ENCODE results near the gene FUT8. TPM values are rescaled to one million over a fixed set of nuclear protein-coding genes. Genes with fewer than 3 reads are reported as not detected.

Gene FUT8
- polyA plus RNA-seq, 1 of the 3 experiments (the other 2 are of a cell fraction): 31.7 TPM

- Histone ChIP-seq H3K4me1 (ENCODE audit: control insufficient read depth in 1 of 2, insufficient read depth in 2 of 2, low read depth in 1 of 2, low read length in 1 of 2) (no peaks in the 10 kb centered on the region), H2AFZ (ENCODE audit: low read depth) (no peak overlapping the region), H3K27me3 (ENCODE audit: insufficient read depth) (no peaks in the 10 kb centered on the region), H3K79me2 (ENCODE audit: insufficient read depth) (no peaks in the 10 kb centered on the region), H3K27ac (ENCODE audit: low read depth in 2 of 2, low read length in 1 of 2) (no peak overlapping the region), H3K9me2 (no peaks in the 10 kb centered on the region), H3K4me3 (ENCODE audit: low read depth in 2 of 2, low read length in 1 of 2) (no peak overlapping the region), H3F3A (replicated peaks; ENCODE audit: insufficient read depth) (no peaks in the 10 kb centered on the region), H3K9me3 (no peaks in the 10 kb centered on the region), H3K36me3 (replicated peaks in 1 of 2; ENCODE audit: control insufficient read depth in 1 of 2, insufficient read depth in 2 of 2, low read length in 1 of 2) (no peaks in the 10 kb centered on the region), H4K20me1 (ENCODE audit: insufficient read depth) (no peaks in the 10 kb centered on the region), H3K9ac (no peak overlapping the region), H3K4me2 (no peak overlapping the region)
- ChIA-PET POLR2A (no interaction called here), CTCF (interaction anchor here (0.7 to 1.2 kb wide), 2 partner anchors 68 to 342 kb away, joined by 3 read pairs; no protein-coding TSS in a partner anchor)
- 88% methylated on average over 3 of the region's 3 CpGs for WGBS (ENCODE audit: low lambda C conversion rate)
- TF ChIP-seq, protein P1, sequence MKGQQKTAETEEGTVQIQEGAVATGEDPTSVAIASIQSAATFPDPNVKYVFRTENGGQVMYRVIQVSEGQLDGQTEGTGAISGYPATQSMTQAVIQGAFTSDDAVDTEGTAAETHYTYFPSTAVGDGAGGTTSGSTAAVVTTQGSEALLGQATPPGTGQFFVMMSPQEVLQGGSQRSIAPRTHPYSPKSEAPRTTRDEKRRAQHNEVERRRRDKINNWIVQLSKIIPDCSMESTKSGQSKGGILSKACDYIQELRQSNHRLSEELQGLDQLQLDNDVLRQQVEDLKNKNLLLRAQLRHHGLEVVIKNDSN (IDR thresholded peaks at IDR 0.05; ENCODE audit: borderline replicate concordance, low read depth): no peak
- no peak for TF ChIP-seq CTCF (IDR thresholded peaks at IDR 0.05)
- no peak for TF ChIP-seq GABPA (IDR thresholded peaks at IDR 0.05; ENCODE audit: low read depth)
- no peak for TF ChIP-seq NFIC (IDR thresholded peaks at IDR 0.05; ENCODE audit: borderline replicate concordance)
- TF ChIP-seq FOXJ3 (CRISPR knock-in tag; IDR thresholded peaks at IDR 0.05): no peak
- TF ChIP-seq ZBTB33 (IDR thresholded peaks at IDR 0.05; ENCODE audit: borderline replicate concordance, low read depth): no peak
- no peak for TF ChIP-seq FOSL2 (IDR thresholded peaks at IDR 0.05; ENCODE audit: borderline replicate concordance, low read depth)
- no peak for DNase-seq
These were observed 344.4 kb downstream of the FUT8 start for GRCh38 chr14:65756880-65757279.

DNA sequence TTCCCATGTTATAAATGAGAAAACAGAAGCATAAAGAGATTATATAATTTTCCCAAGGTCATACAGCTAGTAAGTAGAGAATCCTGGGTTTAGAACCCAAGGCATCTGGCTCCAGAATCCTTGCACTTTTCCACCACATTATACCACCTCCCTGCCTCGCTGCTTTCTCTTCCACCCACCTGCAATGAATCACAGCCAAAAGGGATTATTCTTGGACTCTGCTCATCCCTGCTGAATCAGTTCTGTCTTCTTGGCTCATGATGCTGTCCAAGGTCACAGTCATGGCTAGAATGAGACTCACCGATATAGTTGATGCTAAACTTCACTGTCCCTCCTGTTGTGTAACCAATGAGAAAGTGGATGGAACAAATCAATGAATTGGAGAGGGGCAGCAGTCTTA, 356.6 kb downstream of the FUT8 start:
- no peak for TF ChIP-seq FOXM1 (IDR thresholded peaks at IDR 0.05; ENCODE audit: low read depth)
- no peak for TF ChIP-seq FOXJ3 (CRISPR knock-in tag; IDR thresholded peaks at IDR 0.05)
- TF ChIP-seq NFIC (IDR thresholded peaks at IDR 0.05; ENCODE audit: borderline replicate concordance): no peak
- TF ChIP-seq, protein P2, sequence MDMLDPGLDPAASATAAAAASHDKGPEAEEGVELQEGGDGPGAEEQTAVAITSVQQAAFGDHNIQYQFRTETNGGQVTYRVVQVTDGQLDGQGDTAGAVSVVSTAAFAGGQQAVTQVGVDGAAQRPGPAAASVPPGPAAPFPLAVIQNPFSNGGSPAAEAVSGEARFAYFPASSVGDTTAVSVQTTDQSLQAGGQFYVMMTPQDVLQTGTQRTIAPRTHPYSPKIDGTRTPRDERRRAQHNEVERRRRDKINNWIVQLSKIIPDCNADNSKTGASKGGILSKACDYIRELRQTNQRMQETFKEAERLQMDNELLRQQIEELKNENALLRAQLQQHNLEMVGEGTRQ (IDR thresholded peaks at IDR 0.05; ENCODE audit: borderline replicate concordance, low read depth, low read length): no peak
- no peak for TF ChIP-seq JUND (IDR thresholded peaks at IDR 0.05)
- Histone ChIP-seq H3K27me3 (ENCODE audit: insufficient read depth) (no peaks in the 10 kb centered on the region), H3K9me2 (no peaks in the 10 kb centered on the region), H3K4me1 (ENCODE audit: control insufficient read depth in 1 of 2, insufficient read depth in 2 of 2, low read depth in 1 of 2, low read length in 1 of 2) (no peaks in the 10 kb centered on the region), H3K27ac (ENCODE audit: low read depth in 2 of 2, low read length in 1 of 2) (no peak overlapping the region), H3K4me2 (no peak overlapping the region), H3F3A (replicated peaks; ENCODE audit: insufficient read depth) (no peaks in the 10 kb centered on the region), H3K9ac (no peak overlapping the region), H2AFZ (ENCODE audit: low read depth) (no peak overlapping the region), H3K36me3 (replicated peaks in 1 of 2; ENCODE audit: control insufficient read depth in 1 of 2, insufficient read depth in 2 of 2, low read length in 1 of 2) (no peaks in the 10 kb centered on the region), H3K79me2 (ENCODE audit: insufficient read depth) (no peaks in the 10 kb centered on the region), H3K9me3 (no peaks in the 10 kb centered on the region), H4K20me1 (ENCODE audit: insufficient read depth) (no peaks in the 10 kb centered on the region), H3K4me3 (ENCODE audit: low read depth in 2 of 2, low read length in 1 of 2) (no peak overlapping the region)
- DNase-seq: no peak
- ChIA-PET CTCF (interaction anchor here (1.3 kb wide), 1 partner anchor 56 kb away, joined by 5 read pairs; no protein-coding TSS in a partner anchor), POLR2A (no interaction called here)
- 48% methylated on average over 2 of the region's 2 CpGs for WGBS (ENCODE audit: low lambda C conversion rate)
